ENCODE measurements around the gene PFKL. TPM values are rescaled to one million over a fixed set of nuclear protein-coding genes. Genes with fewer than 3 reads are reported as not detected.

PFKL gene
- total and polyA plus RNA-seq, 2 of the 8 experiments (the other 6 are each of a cell fraction or from before 2014, with no cell fraction given): 80.2 to 82.3 TPM

- no peak for TF ChIP-seq SAP30 (IDR thresholded peaks at IDR 0.05; ENCODE audit: insufficient read depth, insufficient replicate concordance, low read length)
Observed at GRCh38 chr21:44365967-44366585, 66.2 kb downstream of the PFKL start (continued).

Measured in H1 (cell line).